Measurements from ENCODE around the gene TMEM106A.

DNA sequence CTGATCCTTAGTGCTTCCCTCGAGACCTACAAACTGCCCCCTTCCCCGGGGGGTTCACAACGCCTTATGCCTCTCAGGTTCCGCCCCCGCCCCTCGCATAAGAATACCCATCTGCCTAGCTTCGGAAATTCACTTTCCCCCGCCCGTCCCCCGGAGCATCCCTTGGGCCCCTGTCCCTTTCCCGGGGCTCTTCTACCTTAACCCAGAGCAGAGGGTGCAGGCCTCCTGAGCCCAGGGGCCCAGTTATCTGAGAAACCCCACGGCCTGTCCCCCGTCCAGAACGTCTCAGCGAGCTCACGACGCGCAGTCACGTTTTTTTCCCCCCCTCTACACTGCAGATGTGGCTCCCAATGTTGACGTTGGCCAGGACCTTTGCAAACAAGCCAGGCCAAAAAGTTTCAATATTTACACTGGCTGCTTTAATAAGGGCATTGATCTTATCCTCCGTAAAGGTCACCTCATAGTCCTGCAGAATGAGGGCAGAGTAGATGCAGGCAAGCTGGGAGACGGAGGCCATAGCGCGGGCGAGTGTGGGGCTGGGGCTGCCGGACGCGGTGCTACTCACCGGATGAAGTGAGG, 42.0 kb upstream of the TMEM106A start:
- TF ChIP-seq, protein P1, sequence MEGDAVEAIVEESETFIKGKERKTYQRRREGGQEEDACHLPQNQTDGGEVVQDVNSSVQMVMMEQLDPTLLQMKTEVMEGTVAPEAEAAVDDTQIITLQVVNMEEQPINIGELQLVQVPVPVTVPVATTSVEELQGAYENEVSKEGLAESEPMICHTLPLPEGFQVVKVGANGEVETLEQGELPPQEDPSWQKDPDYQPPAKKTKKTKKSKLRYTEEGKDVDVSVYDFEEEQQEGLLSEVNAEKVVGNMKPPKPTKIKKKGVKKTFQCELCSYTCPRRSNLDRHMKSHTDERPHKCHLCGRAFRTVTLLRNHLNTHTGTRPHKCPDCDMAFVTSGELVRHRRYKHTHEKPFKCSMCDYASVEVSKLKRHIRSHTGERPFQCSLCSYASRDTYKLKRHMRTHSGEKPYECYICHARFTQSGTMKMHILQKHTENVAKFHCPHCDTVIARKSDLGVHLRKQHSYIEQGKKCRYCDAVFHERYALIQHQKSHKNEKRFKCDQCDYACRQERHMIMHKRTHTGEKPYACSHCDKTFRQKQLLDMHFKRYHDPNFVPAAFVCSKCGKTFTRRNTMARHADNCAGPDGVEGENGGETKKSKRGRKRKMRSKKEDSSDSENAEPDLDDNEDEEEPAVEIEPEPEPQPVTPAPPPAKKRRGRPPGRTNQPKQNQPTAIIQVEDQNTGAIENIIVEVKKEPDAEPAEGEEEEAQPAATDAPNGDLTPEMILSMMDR (IDR thresholded peaks at IDR 0.05) = no peak
- no peak for TF ChIP-seq POLR2AphosphoS5 (IDR thresholded peaks at IDR 0.05)

Measured in prostate gland (tissue), 2 donors.